ENCODE data around the gene ATP8A2.
"Not testable (repeated sequence)": the region's sequence is repeated elsewhere in the genome, so short reads cannot be mapped to it uniquely, and the experiment has no call there.

DNA sequence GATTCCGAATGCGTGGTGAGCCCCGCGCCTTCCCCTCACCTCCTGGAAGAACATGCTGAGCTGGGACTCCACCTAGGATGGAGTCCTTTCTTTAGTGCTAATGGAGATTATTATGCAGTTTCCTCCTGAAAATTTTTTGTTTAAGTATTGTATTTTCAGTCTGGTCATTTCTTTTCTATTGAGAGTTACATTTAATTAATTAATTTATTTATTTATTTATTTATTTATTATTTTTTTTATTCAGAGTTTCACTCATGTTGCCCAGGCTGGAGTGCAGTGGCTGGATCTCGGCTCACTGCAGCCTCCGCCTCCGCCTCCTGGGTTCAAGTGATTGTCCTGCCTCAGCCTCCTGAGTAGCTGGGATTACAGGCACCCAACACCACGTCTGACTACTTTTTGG is 400.8 kb downstream of the ATP8A2 start:
- not testable (repeated sequence) for TF ChIP-seq EZH2 (IDR thresholded peaks at IDR 0.05; ENCODE audit: low read depth)
- TF ChIP-seq, protein P1, sequence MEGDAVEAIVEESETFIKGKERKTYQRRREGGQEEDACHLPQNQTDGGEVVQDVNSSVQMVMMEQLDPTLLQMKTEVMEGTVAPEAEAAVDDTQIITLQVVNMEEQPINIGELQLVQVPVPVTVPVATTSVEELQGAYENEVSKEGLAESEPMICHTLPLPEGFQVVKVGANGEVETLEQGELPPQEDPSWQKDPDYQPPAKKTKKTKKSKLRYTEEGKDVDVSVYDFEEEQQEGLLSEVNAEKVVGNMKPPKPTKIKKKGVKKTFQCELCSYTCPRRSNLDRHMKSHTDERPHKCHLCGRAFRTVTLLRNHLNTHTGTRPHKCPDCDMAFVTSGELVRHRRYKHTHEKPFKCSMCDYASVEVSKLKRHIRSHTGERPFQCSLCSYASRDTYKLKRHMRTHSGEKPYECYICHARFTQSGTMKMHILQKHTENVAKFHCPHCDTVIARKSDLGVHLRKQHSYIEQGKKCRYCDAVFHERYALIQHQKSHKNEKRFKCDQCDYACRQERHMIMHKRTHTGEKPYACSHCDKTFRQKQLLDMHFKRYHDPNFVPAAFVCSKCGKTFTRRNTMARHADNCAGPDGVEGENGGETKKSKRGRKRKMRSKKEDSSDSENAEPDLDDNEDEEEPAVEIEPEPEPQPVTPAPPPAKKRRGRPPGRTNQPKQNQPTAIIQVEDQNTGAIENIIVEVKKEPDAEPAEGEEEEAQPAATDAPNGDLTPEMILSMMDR (conservative IDR thresholded peaks at IDR 0.05) = not testable (repeated sequence)
